H9 (cell line): Measurements from ENCODE around the gene HP1BP3. TPM values are rescaled to one million over a fixed set of nuclear protein-coding genes. Genes with fewer than 3 reads are reported as not detected.
A peak's percentile ranks its signal among the peaks of the same experiment; 100 is the strongest.

ENCODE experiments used
- DNase-seq: peaks from one replicate; pipeline ENCODE4 v3.0.0-alpha.2; 2017
- H2AFZ ChIP-seq: one replicate; pipeline ENCODE4 v1.6.1; 2013; ENCODE audit warnings: mild to moderate bottlenecking, low read length, control low read depth, moderate library complexity
- H2AK5ac ChIP-seq: 2 replicates; pipeline ENCODE4 v1.6.1; 2013; ENCODE audit warnings: low read length, control low read depth, mixed read lengths; ENCODE audit not compliant: insufficient read length
- H2BK120ac ChIP-seq: one replicate; pipeline ENCODE4 v1.6.1; 2013; ENCODE audit warnings: low read depth, mild to moderate bottlenecking, low read length, control low read depth, inconsistent platforms; ENCODE audit not compliant: poor library complexity, severe bottlenecking
- H2BK12ac ChIP-seq: 2 replicates; pipeline ENCODE4 v1.6.1; 2013; ENCODE audit warnings: low read length, control low read depth, mixed read lengths, low read depth; ENCODE audit not compliant: insufficient read length
- H2BK15ac ChIP-seq: 2 replicates; pipeline ENCODE4 v1.6.1; 2013; ENCODE audit warnings: low read depth, low read length, control low read depth
- H2BK20ac ChIP-seq: one replicate; pipeline ENCODE4 v1.6.1; 2013; ENCODE audit warnings: low read depth, mild to moderate bottlenecking, low read length, control low read depth, inconsistent platforms; ENCODE audit not compliant: poor library complexity, severe bottlenecking
- H2BK5ac ChIP-seq: 2 replicates; pipeline ENCODE4 v1.6.1; 2013; ENCODE audit warnings: low read length, control low read depth, mixed read lengths; ENCODE audit not compliant: insufficient read length
- H3K14ac ChIP-seq: 2 replicates; pipeline ENCODE4 v1.6.1; 2013; ENCODE audit warnings: low read length, control low read depth; ENCODE audit not compliant: insufficient read depth
- H3K18ac ChIP-seq: 2 replicates; pipeline ENCODE4 v1.6.1; 2013; ENCODE audit warnings: low read depth, mild to moderate bottlenecking, mixed read lengths, low read length, control low read depth; ENCODE audit not compliant: insufficient read length
- H3K23ac ChIP-seq: 2 replicates; pipeline ENCODE4 v1.6.1; 2013; ENCODE audit warnings: low read length, control low read depth, mixed read lengths, low read depth; ENCODE audit not compliant: insufficient read length
- H3K23me2 ChIP-seq: 2 replicates; pipeline ENCODE4 v1.6.1; 2013; ENCODE audit warnings: low read depth, mild to moderate bottlenecking, mixed read lengths, low read length, control low read depth; ENCODE audit not compliant: insufficient read length, poor library complexity, severe bottlenecking
- H3K27ac ChIP-seq: 2 replicates; pipeline ENCODE4 v1.5.1; 2013; ENCODE audit warnings: low read length, control low read depth, mixed read lengths, low read depth; ENCODE audit not compliant: insufficient read length
- H3K27me3 ChIP-seq: 2 replicates; pipeline ENCODE4 v1.6.1; 2013; ENCODE audit warnings: low read length, control low read depth, inconsistent platforms; ENCODE audit not compliant: insufficient read depth
- H3K4ac ChIP-seq: 2 replicates; pipeline ENCODE4 v1.6.1; 2013; ENCODE audit warnings: low read depth, mild to moderate bottlenecking, control low read depth, inconsistent platforms, low read length, moderate library complexity
- H3K4me1 ChIP-seq: 2 replicates; pipeline ENCODE4 v1.6.1; 2013; ENCODE audit warnings: low read length, control low read depth, inconsistent platforms; ENCODE audit not compliant: insufficient read depth
- H3K4me2 ChIP-seq: 2 replicates; pipeline ENCODE4 v1.6.1; 2013; ENCODE audit warnings: low read length, control low read depth, mixed read lengths; ENCODE audit not compliant: insufficient read length, insufficient read depth
- H3K56ac ChIP-seq: 2 replicates; pipeline ENCODE4 v1.6.1; 2013; ENCODE audit warnings: low read depth, mild to moderate bottlenecking, mixed read lengths, low read length, control low read depth; ENCODE audit not compliant: insufficient read length
- H3K79me1 ChIP-seq: 2 replicates; pipeline ENCODE4 v1.6.1; 2013; ENCODE audit warnings: low read depth, mild to moderate bottlenecking, moderate library complexity, low read length, control low read depth, inconsistent platforms; ENCODE audit not compliant: insufficient read depth, poor library complexity, severe bottlenecking
- H3K79me2 ChIP-seq: 2 replicates; pipeline ENCODE4 v1.6.1; 2013; ENCODE audit warnings: low read length, control low read depth, inconsistent platforms; ENCODE audit not compliant: insufficient read depth
- H3K9ac ChIP-seq: 2 replicates; pipeline ENCODE4 v1.6.1; 2013; ENCODE audit warnings: low read length, control low read depth, mixed read lengths; ENCODE audit not compliant: insufficient read length; ENCODE audit errors: extremely low read depth
- H3K9me3 ChIP-seq: one replicate; pipeline ENCODE4 v1.6.1; 2013; ENCODE audit warnings: low read depth, low read length, inconsistent platforms; ENCODE audit not compliant: control insufficient read depth
- H3T11ph ChIP-seq: one replicate; pipeline ENCODE4 v1.6.1; 2013; ENCODE audit warnings: mild to moderate bottlenecking, low read length, control low read depth, inconsistent platforms
- H4K20me1 ChIP-seq: one replicate; pipeline ENCODE4 v1.6.1; 2013; ENCODE audit not compliant: control insufficient read depth, insufficient read length, insufficient read depth
- H4K5ac ChIP-seq: 2 replicates; pipeline ENCODE4 v1.6.1; 2013; ENCODE audit warnings: low read depth, mild to moderate bottlenecking, mixed read lengths, low read length, control low read depth; ENCODE audit not compliant: insufficient read length
- H4K8ac ChIP-seq: replicated peaks from 2 replicates; pipeline ENCODE4 v1.6.1; 2013; ENCODE audit warnings: low read length, control low read depth, mixed read lengths, low read depth; ENCODE audit not compliant: insufficient read length
- H4K91ac ChIP-seq: 2 replicates; pipeline ENCODE4 v1.6.1; 2013; ENCODE audit warnings: low read depth, mild to moderate bottlenecking, moderate library complexity, mixed read lengths, low read length, control low read depth; ENCODE audit not compliant: insufficient read length
- H3K27ac Mint-ChIP-seq, 3 experiments: 2 replicates in 2 of 3; 3 replicates in 1 of 3; pipeline ENCODE4 v1.8.0; 2020 to 2021; ENCODE audit warnings: mixed read lengths in 3 of 3, mild to moderate bottlenecking in 1 of 3, moderate library complexity in 1 of 3
- H3K27me3 Mint-ChIP-seq: 2 replicates; pipeline ENCODE4 v1.8.0; 2021; ENCODE audit warnings: low read depth, mild to moderate bottlenecking, moderate library complexity, mixed read lengths
- H3K36me3 Mint-ChIP-seq, 3 experiments: 2 replicates in 2 of 3; 3 replicates in 1 of 3; pipeline ENCODE4 v1.8.0; 2020 to 2021; ENCODE audit warnings: low read depth in 3 of 3, mixed read lengths in 3 of 3; ENCODE audit not compliant: insufficient read depth in 1 of 3
- H3K4me1 Mint-ChIP-seq, 2 experiments: 2 replicates each; pipeline ENCODE4 v1.8.0; 2020; ENCODE audit warnings: mixed read lengths in 2 of 2
- H3K4me3 Mint-ChIP-seq, 2 experiments: 2 replicates in 1 of 2; 3 replicates in 1 of 2; pipeline ENCODE4 v1.8.0; 2020 to 2021; ENCODE audit warnings: mild to moderate bottlenecking in 2 of 2, mixed read lengths in 2 of 2, moderate library complexity in 1 of 2
- H3K9me3 Mint-ChIP-seq, 2 experiments: 2 replicates in 1 of 2; 3 replicates in 1 of 2; pipeline ENCODE4 v1.8.0; 2020; ENCODE audit warnings: mild to moderate bottlenecking in 2 of 2, mixed read lengths in 2 of 2, moderate library complexity in 1 of 2
- WGBS: extraction: QIAGEN DNeasy Blood & Tissue Kit; methylation state at CpG from one replicate; pipeline ENCODE4 v1.1.7; 2013; ENCODE audit warnings: missing lambda C conversion rate, low lambda C conversion rate, mixed read lengths; ENCODE audit not compliant: insufficient read length; ENCODE audit errors: extremely low coverage; 5-methylcytosine and 5-hydroxymethylcytosine counted together
- total RNA-seq: library from RNA; stranded (reverse); gene quantifications from 2 replicates; pipeline ENCODE4 v1.2.1, GENCODE V29; 2021
- TF ChIP-seq, protein P1 (sequence below): fragments of 200-600 bp; sonication (generic); conservative IDR thresholded peaks from 3 replicates; pipeline ENCODE4 v1.8.0; 2021; ENCODE audit warnings: antibody characterized with exemption, mild to moderate bottlenecking

Gene HP1BP3
- total RNA-seq, 1 experiment from 2014 or later, result 127 TPM

GRCh38 chr1:20711285-20712214 lies 75.6 kb downstream of the HP1BP3 start:
- no peak overlapping the region for H2BK5ac ChIP-seq
- no peaks in the 10 kb centered on the region for H3K4me1 ChIP-seq
- no peaks in the 10 kb centered on the region for H3K23me2 ChIP-seq
- no peak overlapping the region for H4K91ac ChIP-seq
- H3K79me1 ChIP-seq, result no peaks in the 10 kb centered on the region
- Mint-ChIP-seq H3K27ac (no peak overlapping the region), H3K4me1 (peaks cover 3 to 4% of the 10 kb centered on the region in 2 experiments; a peak in 3 of 4 replicates), H3K27me3 (peaks cover 13% of the 10 kb centered on the region), H3K36me3 (peaks cover 5 to 31% (median 6%) of the 10 kb centered on the region in 3 experiments; a peak in 4 of 7 replicates), H3K4me3 (no peak overlapping the region), H3K9me3 (no peaks in the 10 kb centered on the region)
- no peaks in the 10 kb centered on the region for H3K9me3 ChIP-seq
- no peak overlapping the region for H2BK12ac ChIP-seq
- H4K5ac ChIP-seq, result no peak overlapping the region
- H3T11ph ChIP-seq, result no peak overlapping the region
- no peak overlapping the region for H2AK5ac ChIP-seq
- no peak overlapping the region; the same call in 1 of the 2 replicates for H3K14ac ChIP-seq
- no peak overlapping the region for H3K4ac ChIP-seq
- H3K56ac ChIP-seq, result no peak overlapping the region
- H3K79me2 ChIP-seq, result no peaks in the 10 kb centered on the region
- H3K9ac ChIP-seq, result no peak overlapping the region
- H3K23ac ChIP-seq, result no peak overlapping the region
- H3K27ac ChIP-seq, result no peak overlapping the region
- no peak overlapping the region for H2BK15ac ChIP-seq
- DNase-seq, result no peak
- H4K20me1 ChIP-seq, result peaks cover 3% of the 10 kb centered on the region
- no peak overlapping the region for H4K8ac ChIP-seq
- H2BK20ac ChIP-seq, result no peak overlapping the region
- H3K4me2 ChIP-seq, result no peak overlapping the region
- no peaks in the 10 kb centered on the region for H3K27me3 ChIP-seq
- H2BK120ac ChIP-seq, result no peak overlapping the region
- TF ChIP-seq, protein P1, sequence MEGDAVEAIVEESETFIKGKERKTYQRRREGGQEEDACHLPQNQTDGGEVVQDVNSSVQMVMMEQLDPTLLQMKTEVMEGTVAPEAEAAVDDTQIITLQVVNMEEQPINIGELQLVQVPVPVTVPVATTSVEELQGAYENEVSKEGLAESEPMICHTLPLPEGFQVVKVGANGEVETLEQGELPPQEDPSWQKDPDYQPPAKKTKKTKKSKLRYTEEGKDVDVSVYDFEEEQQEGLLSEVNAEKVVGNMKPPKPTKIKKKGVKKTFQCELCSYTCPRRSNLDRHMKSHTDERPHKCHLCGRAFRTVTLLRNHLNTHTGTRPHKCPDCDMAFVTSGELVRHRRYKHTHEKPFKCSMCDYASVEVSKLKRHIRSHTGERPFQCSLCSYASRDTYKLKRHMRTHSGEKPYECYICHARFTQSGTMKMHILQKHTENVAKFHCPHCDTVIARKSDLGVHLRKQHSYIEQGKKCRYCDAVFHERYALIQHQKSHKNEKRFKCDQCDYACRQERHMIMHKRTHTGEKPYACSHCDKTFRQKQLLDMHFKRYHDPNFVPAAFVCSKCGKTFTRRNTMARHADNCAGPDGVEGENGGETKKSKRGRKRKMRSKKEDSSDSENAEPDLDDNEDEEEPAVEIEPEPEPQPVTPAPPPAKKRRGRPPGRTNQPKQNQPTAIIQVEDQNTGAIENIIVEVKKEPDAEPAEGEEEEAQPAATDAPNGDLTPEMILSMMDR, result peak; percentile 21; the same call in 1 of the 3 replicates
- H2AFZ ChIP-seq, result no peak overlapping the region
- no CpG with 5 or more reads among the region's 29 CpGs for WGBS
- no peak overlapping the region for H3K18ac ChIP-seq
